ENCODE measurements around the gene EPHA6.
A peak's percentile ranks its signal among the peaks of the same experiment; 100 is the strongest.
"Not testable (repeated sequence)": the region's sequence is repeated elsewhere in the genome, so short reads cannot be mapped to it uniquely, and the experiment has no call there.

Gene EPHA6

GRCh38 chr3:97481416-97481815, 667.0 kb downstream of the EPHA6 start:
- no peak for DNase-seq

GRCh38 chr3:97485206-97485605, 670.8 kb downstream of the EPHA6 start:
- no peak for DNase-seq

GRCh38 chr3:97487587-97487986, 673.2 kb downstream of the EPHA6 start:
- DNase-seq = no peak

GRCh38 chr3:97488741-97489140, 674.3 kb downstream of the EPHA6 start:
- DNase-seq = no peak

- no peak for DNase-seq
Observed at GRCh38 chr3:97495896-97496295, 681.5 kb downstream of the EPHA6 start.

GRCh38 chr3:97497138-97497537, 682.7 kb downstream of the EPHA6 start:
- no peak for DNase-seq

- DNase-seq = no peak
Observed at GRCh38 chr3:97504463-97504862, 690.1 kb downstream of the EPHA6 start.

- DNase-seq = peak; percentile 16
Observed at GRCh38 chr3:97510795-97511194, 696.4 kb downstream of the EPHA6 start.

GRCh38 chr3:97515076-97515475, 700.7 kb downstream of the EPHA6 start:
- DNase-seq = peak; percentile 2

- DNase-seq = no peak
Observed at GRCh38 chr3:97530691-97531090, 716.3 kb downstream of the EPHA6 start.

GRCh38 chr3:97547573-97547972, 733.2 kb downstream of the EPHA6 start:
- not testable (repeated sequence) for DNase-seq

- DNase-seq = no peak
Observed at GRCh38 chr3:97550408-97550807, 736.0 kb downstream of the EPHA6 start.

GRCh38 chr3:97552186-97552585, 737.8 kb downstream of the EPHA6 start:
- DNase-seq = no peak

- no peak for DNase-seq
Observed at GRCh38 chr3:97575742-97576141, 761.3 kb downstream of the EPHA6 start.

GRCh38 chr3:97576221-97576620, 761.8 kb downstream of the EPHA6 start:
- DNase-seq = no peak

- DNase-seq = peak; percentile 88
Observed at GRCh38 chr3:97579365-97579764, 765.0 kb downstream of the EPHA6 start.

GRCh38 chr3:97610626-97611025, 796.2 kb downstream of the EPHA6 start:
- DNase-seq = no peak

- peak; percentile 43 for DNase-seq
Observed at GRCh38 chr3:97612632-97613031, 798.2 kb downstream of the EPHA6 start.

GRCh38 chr3:97613139-97613538, 798.7 kb downstream of the EPHA6 start:
- DNase-seq = no peak

- not testable (repeated sequence) for DNase-seq
Observed at GRCh38 chr3:97620514-97620913, 806.1 kb downstream of the EPHA6 start.

GRCh38 chr3:97636465-97636864, 822.1 kb downstream of the EPHA6 start:
- DNase-seq = no peak

GRCh38 chr3:97646932-97647331, 832.5 kb downstream of the EPHA6 start:
- no peak for DNase-seq

GRCh38 chr3:97647441-97647982, 833.1 kb downstream of the EPHA6 start:
- DNase-seq = no peak

- DNase-seq = no peak
Observed at GRCh38 chr3:97655971-97656370, 841.6 kb downstream of the EPHA6 start.

- DNase-seq = peak; percentile 10
Observed at GRCh38 chr3:97656638-97657037, 842.2 kb downstream of the EPHA6 start.

Data from NCI-H748 treated with DMSO at 0.1 percent for 48 hours (cell line).